Mesenchymal stem cell (in vitro differentiated cells and primary cell): Measurements from ENCODE around the gene KDELR3.

Source experiments
- DNase-seq: peaks from one replicate; pipeline ENCODE4 v3.0.0-alpha.2; 2013
- H2AFZ ChIP-seq: one replicate; pipeline ENCODE4 v1.6.1; 2013; ENCODE audit warnings: low read depth, mild to moderate bottlenecking, control low read depth, inconsistent platforms, low read length, moderate library complexity
- H2AK5ac ChIP-seq: 2 replicates; pipeline ENCODE4 v1.6.1; 2013; ENCODE audit warnings: low read length, moderate library complexity, mild to moderate bottlenecking, inconsistent platforms; ENCODE audit not compliant: severe bottlenecking
- H2BK120ac ChIP-seq: one replicate; pipeline ENCODE4 v1.6.1; 2013; ENCODE audit warnings: low read depth, mild to moderate bottlenecking, inconsistent platforms, low read length, moderate library complexity
- H2BK12ac ChIP-seq, 2 experiments: one replicate each; pipeline ENCODE4 v1.6.1; 2013; ENCODE audit warnings: inconsistent platforms in 2 of 2, low read length in 2 of 2, mild to moderate bottlenecking in 2 of 2, moderate library complexity in 2 of 2, control low read depth in 1 of 2
- H2BK15ac ChIP-seq: one replicate; pipeline ENCODE4 v1.6.1; 2013; ENCODE audit warnings: mild to moderate bottlenecking, low read depth, inconsistent platforms; ENCODE audit not compliant: poor library complexity, severe bottlenecking
- H2BK5ac ChIP-seq: 2 replicates; pipeline ENCODE4 v1.6.1; 2013; ENCODE audit warnings: low read depth, mild to moderate bottlenecking, low read length, control low read depth, inconsistent platforms; ENCODE audit not compliant: poor library complexity, severe bottlenecking
- H3K14ac ChIP-seq, 2 experiments: one replicate each; pipeline ENCODE4 v1.6.1; 2013; ENCODE audit warnings: inconsistent platforms in 2 of 2, low read length in 2 of 2, control low read depth in 1 of 2, mild to moderate bottlenecking in 1 of 2, moderate library complexity in 1 of 2
- H3K18ac ChIP-seq, 2 experiments: one replicate each; pipeline ENCODE4 v1.6.1; 2013; ENCODE audit warnings: inconsistent platforms in 2 of 2, low read length in 2 of 2, control low read depth in 1 of 2, low read depth in 1 of 2, mild to moderate bottlenecking in 1 of 2
- H3K23ac ChIP-seq, 2 experiments: one replicate each; pipeline ENCODE4 v1.6.1; 2013; ENCODE audit warnings: inconsistent platforms in 2 of 2, low read length in 2 of 2, mild to moderate bottlenecking in 2 of 2, moderate library complexity in 2 of 2, control low read depth in 1 of 2
- H3K27ac ChIP-seq: 2 replicates; pipeline ENCODE4 v1.5.1; 2013; ENCODE audit warnings: mild to moderate bottlenecking, moderate library complexity, low read length, control low read depth, inconsistent platforms; ENCODE audit not compliant: poor library complexity, severe bottlenecking
- H3K27me3 ChIP-seq, 2 experiments: 2 replicates each; pipeline versions ENCODE4 v1.6.1 to v1.7.0; 2013; ENCODE audit warnings: low read length in 2 of 2, mild to moderate bottlenecking in 2 of 2, moderate library complexity in 2 of 2, control low read depth in 1 of 2, inconsistent platforms in 1 of 2; ENCODE audit not compliant: control insufficient read depth in 1 of 2, insufficient read depth in 1 of 2
- H3K36me3 ChIP-seq, 2 experiments: 2 replicates each; pipeline versions ENCODE4 v1.6.1 to v1.7.0; 2013; ENCODE audit warnings: low read length in 2 of 2, control low read depth in 1 of 2, inconsistent platforms in 1 of 2, low read depth in 1 of 2, mild to moderate bottlenecking in 1 of 2; ENCODE audit not compliant: insufficient read depth in 2 of 2, control insufficient read depth in 1 of 2
- H3K4ac ChIP-seq, 2 experiments: one replicate each; pipeline ENCODE4 v1.6.1; 2013; ENCODE audit warnings: inconsistent platforms in 2 of 2, low read length in 2 of 2, mild to moderate bottlenecking in 2 of 2, moderate library complexity in 2 of 2, control low read depth in 1 of 2, low read depth in 1 of 2
- H3K4me1 ChIP-seq: 2 replicates; pipeline ENCODE4 v1.6.1; 2013; ENCODE audit warnings: low read depth, low read length, control low read depth; ENCODE audit not compliant: control insufficient read depth, insufficient read depth
- H3K4me2 ChIP-seq: 2 replicates; pipeline ENCODE4 v1.6.1; 2013; ENCODE audit warnings: low read length, mild to moderate bottlenecking, inconsistent platforms; ENCODE audit not compliant: poor library complexity, severe bottlenecking
- H3K4me3 ChIP-seq, 2 experiments: 2 replicates each; pipeline versions ENCODE4 v1.5.1 to v1.7.0; 2013; ENCODE audit warnings: low read length in 2 of 2, mild to moderate bottlenecking in 2 of 2, control low read depth in 1 of 2, low read depth in 1 of 2; ENCODE audit not compliant: insufficient read depth in 1 of 2
- H3K79me1 ChIP-seq: replicated peaks from 2 replicates; pipeline ENCODE4 v1.6.1; 2013; ENCODE audit warnings: mild to moderate bottlenecking, control low read depth, low read length, inconsistent platforms; ENCODE audit not compliant: poor library complexity, severe bottlenecking
- H3K9ac ChIP-seq: 2 replicates; pipeline ENCODE4 v1.7.0; 2013; ENCODE audit warnings: mild to moderate bottlenecking, low read length, moderate library complexity
- H3K9me3 ChIP-seq: 2 replicates; pipeline ENCODE4 v1.7.0; 2013; ENCODE audit warnings: mild to moderate bottlenecking, low read length; ENCODE audit not compliant: control insufficient read depth
- H4K8ac ChIP-seq: one replicate; pipeline ENCODE4 v1.6.1; 2013; ENCODE audit warnings: inconsistent platforms, mild to moderate bottlenecking, low read length, moderate library complexity
- H4K91ac ChIP-seq: one replicate; pipeline ENCODE4 v1.6.1; 2013; ENCODE audit warnings: mild to moderate bottlenecking, low read length, inconsistent platforms
- WGBS: methylation state at CpG from one replicate; pipeline ENCODE4 v1.1.7; 2013; ENCODE audit warnings: mixed read lengths; 5-methylcytosine and 5-hydroxymethylcytosine counted together

KDELR3 gene

GRCh38 chr22:38433871-38434270 is 34.0 kb upstream of the KDELR3 start:
- H3K79me1 ChIP-seq, result no peaks in the 10 kb centered on the region
- H3K27ac ChIP-seq, result no peak overlapping the region
- 80% methylated on average over 8 of the region's 8 CpGs for WGBS
- H4K91ac ChIP-seq, result no peak overlapping the region
- H3K4me3 ChIP-seq, result no peak overlapping the region
- no peak overlapping the region for H3K18ac ChIP-seq
- no peak overlapping the region for H3K14ac ChIP-seq
- H3K4me1 ChIP-seq, result peaks cover 7% of the 10 kb centered on the region
- H3K4ac ChIP-seq, result no peak overlapping the region
- no peak overlapping the region for H3K9ac ChIP-seq
- H2BK12ac ChIP-seq, result no peak overlapping the region
- H2BK15ac ChIP-seq, result no peak overlapping the region
- no peak overlapping the region for H4K8ac ChIP-seq
- no peak overlapping the region for H2AK5ac ChIP-seq
- H2BK120ac ChIP-seq, result no peak overlapping the region
- H3K4me2 ChIP-seq, result no peak overlapping the region
- peaks cover 6 to 43% of the 10 kb centered on the region in 2 experiments for H3K27me3 ChIP-seq
- H3K36me3 ChIP-seq, result no peaks in the 10 kb centered on the region
- H2AFZ ChIP-seq, result no peak overlapping the region
- no peak overlapping the region for H3K23ac ChIP-seq
- no peaks in the 10 kb centered on the region for H3K9me3 ChIP-seq
- no peak for DNase-seq
- no peak overlapping the region for H2BK5ac ChIP-seq

- Histone ChIP-seq H2BK120ac (no peak overlapping the region), H3K27me3 (peaks cover 6 to 44% of the 10 kb centered on the region in 2 experiments), H3K18ac (no peak overlapping the region), H2AFZ (no peak overlapping the region), H3K23ac (no peak overlapping the region), H3K4me1 (peaks cover 5% of the 10 kb centered on the region), H4K8ac (no peak overlapping the region), H3K79me1 (no peaks in the 10 kb centered on the region), H4K91ac (no peak overlapping the region), H3K14ac (no peak overlapping the region), H3K9ac (no peak overlapping the region), H3K4me2 (no peak overlapping the region), H2BK12ac (no peak overlapping the region), H2BK5ac (no peak overlapping the region), H2AK5ac (no peak overlapping the region), H3K36me3 (no peaks in the 10 kb centered on the region), H2BK15ac (no peak overlapping the region), H3K27ac (no peak overlapping the region), H3K4ac (no peak overlapping the region), H3K9me3 (no peaks in the 10 kb centered on the region), H3K4me3 (no peak overlapping the region)
- DNase-seq, result no peak
- 70% methylated on average over 4 of the region's 4 CpGs for WGBS
Observed at GRCh38 chr22:38435010-38435409, 32.9 kb upstream of the KDELR3 start.

- no peak overlapping the region for H3K4me3 ChIP-seq
- no peak overlapping the region for H2BK5ac ChIP-seq
- no peak overlapping the region for H3K9ac ChIP-seq
- H3K4me2 ChIP-seq, result no peak overlapping the region
- H2AFZ ChIP-seq, result no peak overlapping the region
- no peak overlapping the region for H4K8ac ChIP-seq
- H2AK5ac ChIP-seq, result no peak overlapping the region
- H3K36me3 ChIP-seq, result no peaks in the 10 kb centered on the region
- H3K4me1 ChIP-seq, result peaks cover 5% of the 10 kb centered on the region
- no peak overlapping the region for H3K27ac ChIP-seq
- peaks cover 12 to 51% of the 10 kb centered on the region in 2 experiments for H3K27me3 ChIP-seq
- no peak overlapping the region for H4K91ac ChIP-seq
- H2BK12ac ChIP-seq, result no peak overlapping the region
- H3K4ac ChIP-seq, result no peak overlapping the region
- H3K23ac ChIP-seq, result no peak overlapping the region
- H3K14ac ChIP-seq, result no peak overlapping the region
- no peak overlapping the region for H2BK120ac ChIP-seq
- H3K9me3 ChIP-seq, result no peaks in the 10 kb centered on the region
- no peak overlapping the region for H2BK15ac ChIP-seq
- H3K79me1 ChIP-seq, result no peaks in the 10 kb centered on the region
- WGBS, result 70% methylated on average over 4 of the region's 4 CpGs
- H3K18ac ChIP-seq, result no peak overlapping the region
- no peak for DNase-seq
Observed at GRCh38 chr22:38435965-38436364, 31.9 kb upstream of the KDELR3 start.

GRCh38 chr22:38436629-38437395 is 31.1 kb upstream of the KDELR3 start:
- H3K4me3 ChIP-seq, result no peak overlapping the region
- no peak overlapping the region for H2BK12ac ChIP-seq
- WGBS, result 96% methylated on average over 15 of the region's 15 CpGs
- no peak overlapping the region for H4K8ac ChIP-seq
- H3K4ac ChIP-seq, result no peak overlapping the region
- peaks cover 20 to 54% of the 10 kb centered on the region in 2 experiments for H3K27me3 ChIP-seq
- H3K18ac ChIP-seq, result no peak overlapping the region
- no peak overlapping the region for H2AK5ac ChIP-seq
- H3K79me1 ChIP-seq, result no peaks in the 10 kb centered on the region
- H3K27ac ChIP-seq, result no peak overlapping the region
- no peaks in the 10 kb centered on the region for H3K9me3 ChIP-seq
- no peak overlapping the region for H2BK5ac ChIP-seq
- H4K91ac ChIP-seq, result no peak overlapping the region
- no peak for DNase-seq
- no peak overlapping the region for H3K9ac ChIP-seq
- H3K23ac ChIP-seq, result no peak overlapping the region
- no peak overlapping the region for H2BK120ac ChIP-seq
- no peak overlapping the region for H2BK15ac ChIP-seq
- no peak overlapping the region for H3K4me2 ChIP-seq
- H3K4me1 ChIP-seq, result peaks cover 6% of the 10 kb centered on the region
- no peak overlapping the region for H3K14ac ChIP-seq
- no peak overlapping the region for H2AFZ ChIP-seq
- no peaks in the 10 kb centered on the region for H3K36me3 ChIP-seq
